Measurements from ENCODE around the gene VAC14.
A peak's percentile ranks its signal among the peaks of the same experiment; 100 is the strongest.
"Not testable (repeated sequence)": the region's sequence is repeated elsewhere in the genome, so short reads cannot be mapped to it uniquely, and the experiment has no call there.

Gene VAC14

DNA sequence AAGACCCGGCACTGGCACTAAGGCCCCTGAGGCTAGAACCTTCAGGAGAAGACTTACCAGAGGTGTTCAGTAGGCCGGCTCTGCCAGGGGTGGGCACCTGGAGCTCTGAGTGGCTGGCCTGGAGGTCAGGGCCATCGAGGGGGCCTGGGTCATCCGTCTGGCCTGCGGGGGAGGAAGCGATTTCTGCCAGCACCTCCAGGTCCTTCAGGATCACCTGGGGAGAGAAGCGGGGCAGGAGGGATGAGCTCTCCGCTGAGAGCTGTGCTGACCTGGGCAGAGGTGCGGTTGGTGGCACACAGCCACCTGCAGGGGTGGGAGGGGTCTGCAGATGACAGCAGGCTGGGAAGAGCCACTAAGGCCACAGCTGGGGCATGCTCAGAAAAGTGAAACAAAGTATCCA is 56.6 kb downstream of the VAC14 start:
- no peak for DNase-seq (ENCODE audit: low spot score)

- no peak for DNase-seq (ENCODE audit: low spot score)
These were observed 57.2 kb downstream of the VAC14 start for GRCh38 chr16:70743791-70744190.

DNA sequence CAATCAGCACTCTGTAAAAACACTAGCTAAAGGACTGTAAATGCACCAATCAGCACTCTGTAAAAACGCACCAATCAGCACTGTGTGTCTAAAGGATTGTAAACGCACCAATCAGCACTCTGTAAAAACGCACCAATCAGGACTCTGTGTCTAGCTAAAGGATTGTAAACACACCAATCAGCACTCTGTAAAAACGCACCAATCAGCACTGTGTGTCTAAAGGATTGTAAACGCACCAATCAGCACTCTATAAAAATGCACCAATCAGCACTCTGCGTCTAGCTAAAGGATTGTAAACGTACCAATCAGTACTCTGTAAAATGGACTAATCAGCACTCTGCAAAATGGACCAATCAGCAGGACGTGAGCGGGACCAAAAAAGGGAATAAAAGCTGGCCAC is 58.0 kb downstream of the VAC14 start:
- not testable (repeated sequence) for DNase-seq (ENCODE audit: low spot score)

- no peak for DNase-seq (ENCODE audit: low spot score)
These were observed 59.2 kb downstream of the VAC14 start for GRCh38 chr16:70741783-70742125.

GRCh38 chr16:70740914-70741782 is 59.8 kb downstream of the VAC14 start:
- DNase-seq (ENCODE audit: low spot score), result no peak

DNA sequence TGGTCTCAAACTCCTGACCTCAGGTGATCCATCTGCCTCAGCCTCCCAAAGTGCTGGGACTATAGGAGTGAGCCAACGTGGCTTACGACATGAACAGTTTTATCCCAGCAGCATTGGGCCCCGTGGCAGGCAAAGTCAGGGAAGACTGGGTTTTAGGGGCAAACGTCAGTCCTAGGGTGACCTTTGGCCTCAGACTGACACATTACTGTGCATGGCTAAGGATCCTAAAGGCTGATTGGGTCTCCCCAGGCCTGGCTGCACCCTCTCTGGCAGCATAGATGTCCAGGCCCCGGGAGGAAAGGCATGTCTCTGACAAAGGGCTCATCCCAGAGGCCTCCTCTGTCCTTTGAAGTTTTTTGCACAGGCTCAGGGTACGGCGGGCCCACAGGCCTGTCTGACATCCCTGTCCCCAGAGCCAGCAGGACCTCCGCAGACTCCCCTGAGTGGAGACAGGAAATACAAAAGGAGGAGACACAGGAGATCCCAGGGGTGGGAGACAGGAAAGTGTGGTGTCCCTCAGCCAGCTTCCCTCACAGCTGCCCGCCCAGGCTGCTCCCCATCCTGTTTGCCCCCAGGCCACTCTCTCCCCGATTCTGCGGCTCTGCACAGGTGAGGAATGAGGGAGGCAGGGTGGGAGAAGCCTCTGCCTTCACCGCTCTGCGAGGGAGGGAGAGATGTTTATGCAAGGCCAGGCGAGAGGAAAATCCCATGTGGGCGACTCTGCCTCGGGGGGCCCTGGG is 60.6 kb downstream of the VAC14 start:
- no peak for DNase-seq (ENCODE audit: low spot score)

DNA sequence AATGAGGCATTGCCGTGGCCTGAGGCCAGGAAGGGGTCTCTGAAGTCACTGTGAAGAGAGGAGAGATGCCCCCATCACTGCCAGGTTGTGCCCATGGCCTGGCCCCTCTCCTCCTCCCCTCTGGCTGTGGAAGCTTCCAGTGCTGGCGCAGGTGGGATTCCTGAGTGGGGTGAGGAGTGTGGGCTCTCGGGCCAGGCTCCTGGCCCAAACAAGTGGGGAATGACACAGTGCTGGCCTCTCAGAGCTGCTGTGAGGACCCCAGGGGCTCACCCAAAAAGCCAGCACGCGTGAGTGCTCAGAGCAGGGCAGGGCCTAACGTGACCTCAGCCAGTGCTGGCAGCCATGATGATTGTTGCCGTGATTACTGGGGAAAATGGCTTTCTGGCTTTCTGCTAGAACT is 61.6 kb downstream of the VAC14 start:
- DNase-seq (ENCODE audit: low spot score), result no peak

DNA sequence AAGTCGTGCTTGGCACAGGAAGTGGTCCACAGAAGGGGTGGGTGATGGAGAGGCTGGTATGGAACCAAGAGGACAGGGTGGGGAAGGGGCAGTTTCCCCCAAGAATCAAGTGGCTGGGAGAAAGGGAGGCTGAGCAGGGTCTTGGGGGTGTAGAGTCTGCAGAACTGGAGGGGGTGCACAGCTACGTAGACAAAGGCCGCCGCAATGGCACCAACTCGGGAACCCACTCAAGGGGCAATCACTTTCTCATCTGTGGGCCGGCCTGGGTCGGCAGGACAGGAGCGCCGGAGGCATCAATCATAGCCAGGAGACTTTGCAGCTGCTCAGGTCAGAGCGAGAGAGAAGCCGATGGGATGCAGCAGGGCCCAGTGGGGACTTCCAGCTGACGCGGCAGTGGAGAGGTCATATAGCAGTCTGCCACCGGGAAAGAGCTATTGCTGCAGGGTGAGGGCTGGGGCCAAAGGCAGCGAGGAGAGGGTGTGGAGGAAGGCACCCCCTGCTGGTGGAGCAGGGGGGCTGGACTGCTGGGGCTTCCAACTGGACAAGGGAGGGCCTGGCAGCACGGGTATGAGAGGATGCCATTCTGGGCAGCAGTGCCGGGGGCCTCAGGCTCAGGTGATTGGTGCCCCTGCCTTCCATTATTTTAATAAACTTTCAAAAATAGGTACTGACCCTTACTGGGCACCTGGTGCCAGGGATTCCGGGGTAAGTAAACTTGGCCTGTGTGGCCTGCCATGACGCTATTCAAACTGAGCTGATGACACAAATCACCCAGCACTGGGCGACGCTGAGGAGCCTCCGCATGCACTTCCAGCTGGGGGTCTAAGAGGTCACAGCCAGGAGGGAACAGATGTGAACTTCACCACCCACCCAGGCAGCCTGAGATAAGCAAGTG is 62.6 kb downstream of the VAC14 start:
- DNase-seq (ENCODE audit: low spot score), result peak; percentile 2

DNA sequence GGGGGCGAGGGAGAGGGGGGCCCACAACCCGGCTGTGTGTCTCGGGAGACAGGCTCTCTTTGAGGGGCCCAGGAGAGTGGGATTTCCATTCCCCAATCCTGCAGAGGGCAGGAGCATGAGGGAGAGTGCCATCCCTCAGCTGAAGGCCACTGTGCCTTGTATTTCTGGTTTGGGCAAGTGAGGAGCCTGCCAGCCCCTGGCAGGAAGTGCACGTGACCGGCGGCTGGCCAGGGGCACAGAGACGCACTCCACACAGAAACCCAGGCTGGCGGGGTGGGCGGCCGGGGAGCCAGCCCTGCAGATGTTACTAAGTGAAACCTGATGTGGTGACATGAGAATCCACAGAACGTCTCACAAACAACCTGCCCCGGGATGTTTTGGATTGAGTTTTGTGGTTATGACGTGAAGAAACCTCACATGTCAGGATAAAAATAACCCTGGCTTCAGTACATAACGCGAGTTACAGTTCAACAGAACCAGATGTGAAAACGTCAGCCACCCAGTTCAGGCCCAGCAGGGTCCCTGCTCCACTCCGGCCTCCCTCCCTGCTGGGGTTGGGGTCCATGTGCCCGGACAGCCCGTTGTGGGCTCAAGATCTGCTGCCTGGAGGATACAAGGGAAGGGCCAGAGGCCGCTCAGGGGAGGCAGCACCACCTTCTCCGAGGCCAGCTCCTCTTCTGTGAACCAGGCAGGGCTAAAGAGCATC is 63.4 kb downstream of the VAC14 start:
- DNase-seq (ENCODE audit: low spot score), result peak; percentile 40

GRCh38 chr16:70736465-70737376 is 64.2 kb downstream of the VAC14 start:
- no peak for DNase-seq (ENCODE audit: low spot score)

DNA sequence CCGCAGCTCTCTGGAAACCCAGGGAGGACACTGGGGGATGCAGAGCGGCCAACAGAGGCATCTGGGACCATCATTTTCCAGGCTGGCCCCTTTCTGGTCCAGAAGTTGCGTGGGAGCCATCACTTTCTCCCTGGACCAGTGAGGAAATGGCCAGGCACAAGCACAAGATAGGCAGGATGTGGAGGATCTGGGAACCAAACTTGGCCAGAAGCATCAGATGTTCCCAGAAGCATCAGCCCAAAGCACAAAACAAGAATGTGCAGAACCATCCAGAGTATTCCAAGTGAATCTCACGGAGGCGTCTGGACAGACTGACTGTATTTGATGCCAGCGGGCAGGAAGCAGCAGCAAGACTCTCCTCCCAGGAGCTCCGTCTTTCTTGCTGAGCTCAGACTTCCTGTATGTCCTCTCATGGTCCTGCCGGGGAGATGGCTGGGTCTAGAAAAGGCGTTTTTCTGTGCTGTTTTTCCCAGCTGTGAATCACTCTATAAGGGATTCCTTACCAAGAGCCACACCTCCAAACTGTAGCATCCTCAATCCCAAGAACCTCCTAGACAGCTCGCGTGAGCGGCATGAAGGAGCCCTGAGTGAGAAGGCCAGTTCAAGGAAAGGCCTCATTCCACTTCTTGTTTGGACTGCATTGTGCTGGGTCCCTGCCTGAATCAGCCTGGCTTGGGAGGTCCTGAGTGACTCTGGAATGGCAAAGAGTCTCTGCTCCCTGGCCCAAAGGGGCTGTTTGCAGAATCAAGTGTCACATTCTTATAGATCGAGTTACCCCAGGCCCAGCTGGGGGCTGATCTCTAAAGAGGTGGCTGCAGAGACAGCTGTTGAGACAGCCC is 65.6 kb downstream of the VAC14 start:
- no peak for DNase-seq (ENCODE audit: low spot score)

DNA sequence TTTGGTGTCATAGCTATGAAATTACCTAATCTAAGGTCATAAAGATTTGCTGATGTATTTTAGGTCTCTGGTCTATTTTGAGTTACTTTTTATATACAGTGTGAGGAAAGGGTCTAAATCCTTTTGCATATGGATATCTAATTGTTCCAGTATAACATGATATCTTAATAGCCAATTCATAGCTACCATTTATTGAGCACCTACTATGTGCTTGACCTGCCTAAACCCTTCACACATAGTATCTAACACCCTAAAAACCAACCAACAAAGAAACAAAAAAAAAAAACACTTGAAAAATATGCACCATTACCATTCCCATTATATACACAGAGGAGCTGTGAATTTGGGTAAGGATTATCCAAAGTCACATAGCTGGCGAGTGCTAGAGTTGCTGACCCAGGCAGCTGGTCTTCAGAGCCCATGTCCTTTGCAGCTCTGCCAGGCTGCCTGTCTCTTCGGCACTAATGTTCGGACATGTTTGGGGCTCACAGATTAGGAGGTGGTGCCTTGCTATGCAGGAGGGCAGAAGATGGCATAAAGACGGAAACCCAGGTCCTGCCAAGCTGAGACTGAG is 66.3 kb downstream of the VAC14 start:
- DNase-seq (ENCODE audit: low spot score), result no peak

DNA sequence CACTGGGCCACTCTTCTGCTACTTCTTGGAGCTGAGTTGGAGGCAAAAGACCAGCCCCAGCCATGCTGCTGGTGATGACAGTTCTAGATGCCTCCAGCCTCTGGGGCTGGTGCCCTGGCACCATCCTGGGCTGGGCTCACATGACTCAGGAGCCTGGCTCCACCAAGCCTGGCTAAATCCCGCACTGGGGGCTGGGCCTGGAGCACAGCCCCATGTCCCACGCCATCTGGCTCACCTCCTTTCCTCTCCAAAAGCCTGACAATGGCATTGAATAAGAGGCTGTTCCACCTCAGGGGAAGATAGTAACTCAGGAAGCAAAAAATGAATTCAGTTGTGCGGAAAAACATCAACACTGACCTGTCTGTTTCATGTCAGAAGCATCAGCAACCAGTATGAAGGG is 70.0 kb downstream of the VAC14 start:
- DNase-seq (ENCODE audit: low spot score), result no peak

DNA sequence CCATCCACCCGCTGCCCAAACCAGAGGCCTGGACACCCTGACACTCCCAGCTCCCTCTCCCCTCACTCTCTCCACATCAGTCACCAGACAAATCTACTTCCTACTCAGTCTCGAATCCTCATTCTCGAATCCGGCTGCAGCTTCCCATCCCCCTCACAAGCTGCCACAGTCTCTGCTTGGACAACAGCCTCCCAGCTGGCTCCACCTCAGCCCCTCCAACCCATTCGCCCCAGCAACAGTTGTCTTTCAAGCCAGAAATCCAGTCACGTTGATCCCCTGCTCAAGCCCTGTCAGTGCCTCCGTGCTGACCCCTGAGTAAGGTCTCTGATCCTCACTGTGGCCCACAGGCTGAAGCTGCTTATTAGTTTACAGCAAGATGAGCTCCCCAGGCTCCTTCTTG is 70.9 kb downstream of the VAC14 start:
- no peak for DNase-seq (ENCODE audit: low spot score)

DNA sequence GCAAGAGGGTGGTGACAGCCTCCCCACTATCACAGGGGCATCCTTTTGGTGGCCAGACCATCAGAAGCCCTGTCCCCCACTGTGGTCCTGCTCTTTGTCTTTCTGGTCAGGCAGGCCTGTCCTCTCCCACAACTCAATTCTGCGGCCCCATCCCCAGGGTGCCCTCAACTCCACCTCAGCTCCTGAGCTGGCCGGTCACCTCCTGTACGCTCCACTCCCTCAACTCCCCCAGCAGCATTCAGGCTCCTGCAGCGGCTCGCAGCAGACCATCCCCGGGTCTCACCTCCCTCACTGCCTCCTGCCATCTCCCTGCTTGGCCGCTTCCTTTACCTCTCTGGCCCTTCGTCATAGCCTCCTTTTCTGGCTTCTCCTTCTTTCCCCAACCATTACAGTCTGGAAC is 71.7 kb downstream of the VAC14 start:
- no peak for DNase-seq (ENCODE audit: low spot score)

- no peak for DNase-seq (ENCODE audit: low spot score)
These were observed 72.8 kb downstream of the VAC14 start for GRCh38 chr16:70728150-70728549.

DNA sequence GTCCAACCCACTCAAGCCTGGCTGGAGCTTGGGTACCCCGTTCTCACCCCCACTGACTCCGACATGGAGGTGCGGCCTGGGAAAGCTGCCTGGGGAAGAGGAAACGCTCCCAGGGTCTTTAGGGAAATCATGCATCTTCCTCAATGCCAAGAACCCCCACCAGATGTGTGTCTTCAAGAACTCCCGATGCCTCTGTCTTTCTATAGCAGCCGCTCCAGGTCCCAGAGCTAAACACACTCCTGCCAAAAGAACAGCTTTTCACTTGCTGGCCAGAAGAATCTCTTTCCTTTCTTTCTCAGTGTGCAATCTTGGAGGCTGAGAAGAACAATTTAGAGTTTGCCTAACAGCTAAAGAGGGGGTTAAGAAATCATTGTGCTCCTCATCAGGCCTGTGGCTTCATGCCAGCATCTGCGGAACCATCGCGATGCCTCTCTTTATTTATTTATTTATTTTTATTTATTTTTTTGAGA is 74.0 kb downstream of the VAC14 start:
- DNase-seq (ENCODE audit: low spot score), result no peak

GRCh38 chr16:70725912-70726828 is 74.8 kb downstream of the VAC14 start:
- no peak for DNase-seq (ENCODE audit: low spot score)
